ENCODE results near the gene TCF23. TPM values are rescaled to one million over a fixed set of nuclear protein-coding genes. Genes with fewer than 3 reads are reported as not detected.

TCF23 gene
- total and polyA plus RNA-seq, 2 experiments from 2014 or later, result 0.03 to 0.07 TPM

DNA sequence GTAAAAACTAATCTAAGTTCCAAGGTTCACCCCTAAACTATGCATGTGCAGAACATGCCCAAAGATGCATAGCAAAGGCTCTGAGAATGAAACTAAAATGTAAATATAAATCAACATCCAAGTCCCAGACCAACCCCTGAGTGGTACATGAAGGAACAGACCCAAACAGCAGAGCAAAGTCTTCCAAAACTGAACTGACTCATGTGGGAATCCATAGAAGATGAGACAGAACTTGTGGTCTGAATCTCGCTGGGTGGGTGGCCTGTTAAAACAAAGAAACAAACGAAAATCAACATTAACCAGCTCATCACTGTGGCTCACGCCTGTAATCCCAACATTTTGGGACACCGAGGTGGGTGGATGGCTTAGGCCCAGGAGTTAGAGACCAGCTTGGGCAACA, 33.5 kb downstream of the TCF23 start (continued):
- TF ChIP-seq, protein P1, sequence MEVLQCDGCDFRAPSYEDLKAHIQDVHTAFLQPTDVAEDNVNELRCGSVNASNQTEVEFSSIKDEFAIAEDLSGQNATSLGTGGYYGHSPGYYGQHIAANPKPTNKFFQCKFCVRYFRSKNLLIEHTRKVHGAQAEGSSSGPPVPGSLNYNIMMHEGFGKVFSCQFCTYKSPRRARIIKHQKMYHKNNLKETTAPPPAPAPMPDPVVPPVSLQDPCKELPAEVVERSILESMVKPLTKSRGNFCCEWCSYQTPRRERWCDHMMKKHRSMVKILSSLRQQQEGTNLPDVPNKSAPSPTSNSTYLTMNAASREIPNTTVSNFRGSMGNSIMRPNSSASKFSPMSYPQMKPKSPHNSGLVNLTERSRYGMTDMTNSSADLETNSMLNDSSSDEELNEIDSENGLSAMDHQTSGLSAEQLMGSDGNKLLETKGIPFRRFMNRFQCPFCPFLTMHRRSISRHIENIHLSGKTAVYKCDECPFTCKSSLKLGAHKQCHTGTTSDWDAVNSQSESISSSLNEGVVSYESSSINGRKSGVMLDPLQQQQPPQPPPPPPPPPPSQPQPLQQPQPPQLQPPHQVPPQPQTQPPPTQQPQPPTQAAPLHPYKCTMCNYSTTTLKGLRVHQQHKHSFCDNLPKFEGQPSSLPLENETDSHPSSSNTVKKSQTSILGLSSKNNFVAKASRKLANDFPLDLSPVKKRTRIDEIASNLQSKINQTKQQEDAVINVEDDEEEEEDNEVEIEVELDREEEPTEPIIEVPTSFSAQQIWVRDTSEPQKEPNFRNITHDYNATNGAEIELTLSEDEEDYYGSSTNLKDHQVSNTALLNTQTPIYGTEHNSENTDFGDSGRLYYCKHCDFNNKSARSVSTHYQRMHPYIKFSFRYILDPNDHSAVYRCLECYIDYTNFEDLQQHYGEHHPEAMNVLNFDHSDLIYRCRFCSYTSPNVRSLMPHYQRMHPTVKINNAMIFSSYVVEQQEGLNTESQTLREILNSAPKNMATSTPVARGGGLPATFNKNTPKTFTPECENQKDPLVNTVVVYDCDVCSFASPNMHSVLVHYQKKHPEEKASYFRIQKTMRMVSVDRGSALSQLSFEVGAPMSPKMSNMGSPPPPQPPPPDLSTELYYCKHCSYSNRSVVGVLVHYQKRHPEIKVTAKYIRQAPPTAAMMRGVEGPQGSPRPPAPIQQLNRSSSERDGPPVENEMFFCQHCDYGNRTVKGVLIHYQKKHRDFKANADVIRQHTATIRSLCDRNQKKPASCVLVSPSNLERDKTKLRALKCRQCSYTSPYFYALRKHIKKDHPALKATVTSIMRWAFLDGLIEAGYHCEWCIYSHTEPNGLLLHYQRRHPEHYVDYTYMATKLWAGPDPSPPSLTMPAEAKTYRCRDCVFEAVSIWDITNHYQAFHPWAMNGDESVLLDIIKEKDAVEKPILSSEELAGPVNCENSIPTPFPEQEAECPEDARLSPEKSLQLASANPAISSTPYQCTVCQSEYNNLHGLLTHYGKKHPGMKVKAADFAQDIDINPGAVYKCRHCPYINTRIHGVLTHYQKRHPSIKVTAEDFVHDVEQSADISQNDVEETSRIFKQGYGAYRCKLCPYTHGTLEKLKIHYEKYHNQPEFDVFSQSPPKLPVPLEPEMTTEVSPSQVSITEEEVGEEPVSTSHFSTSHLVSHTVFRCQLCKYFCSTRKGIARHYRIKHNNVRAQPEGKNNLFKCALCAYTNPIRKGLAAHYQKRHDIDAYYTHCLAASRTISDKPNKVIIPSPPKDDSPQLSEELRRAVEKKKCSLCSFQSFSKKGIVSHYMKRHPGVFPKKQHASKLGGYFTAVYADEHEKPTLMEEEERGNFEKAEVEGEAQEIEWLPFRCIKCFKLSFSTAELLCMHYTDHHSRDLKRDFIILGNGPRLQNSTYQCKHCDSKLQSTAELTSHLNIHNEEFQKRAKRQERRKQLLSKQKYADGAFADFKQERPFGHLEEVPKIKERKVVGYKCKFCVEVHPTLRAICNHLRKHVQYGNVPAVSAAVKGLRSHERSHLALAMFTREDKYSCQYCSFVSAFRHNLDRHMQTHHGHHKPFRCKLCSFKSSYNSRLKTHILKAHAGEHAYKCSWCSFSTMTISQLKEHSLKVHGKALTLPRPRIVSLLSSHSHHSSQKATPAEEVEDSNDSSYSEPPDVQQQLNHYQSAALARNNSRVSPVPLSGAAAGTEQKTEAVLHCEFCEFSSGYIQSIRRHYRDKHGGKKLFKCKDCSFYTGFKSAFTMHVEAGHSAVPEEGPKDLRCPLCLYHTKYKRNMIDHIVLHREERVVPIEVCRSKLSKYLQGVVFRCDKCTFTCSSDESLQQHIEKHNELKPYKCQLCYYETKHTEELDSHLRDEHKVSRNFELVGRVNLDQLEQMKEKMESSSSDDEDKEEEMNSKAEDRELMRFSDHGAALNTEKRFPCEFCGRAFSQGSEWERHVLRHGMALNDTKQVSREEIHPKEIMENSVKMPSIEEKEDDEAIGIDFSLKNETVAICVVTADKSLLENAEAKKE (CRISPR knock-in tag; IDR thresholded peaks at IDR 0.05), result no peak
- TF ChIP-seq CTCF (conservative IDR thresholded peaks at IDR 0.05; ENCODE audit: low read depth in 2 of 2) (no peak), STAT1 (IDR thresholded peaks at IDR 0.05; ENCODE audit: unreplicated experiment) (no peak)

- Mint-ChIP-seq H3K27ac (no peak overlapping the region), H3K4me1 (no peaks in the 10 kb centered on the region), H3K27me3 (ENCODE audit: insufficient read depth, low read depth, poor library complexity) (peaks cover 2% of the 10 kb centered on the region), H3K4me3 (no peak overlapping the region), H3K36me3 (ENCODE audit: low read depth) (no peaks in the 10 kb centered on the region), H3K9me3 (no peaks in the 10 kb centered on the region)
- DNase-seq (ENCODE audit: low spot score), result no peak
- no peaks in the 10 kb centered on the region for H3K4me1 ChIP-seq (ENCODE audit: insufficient read depth)
- no peaks in the 10 kb centered on the region for H3F3A ChIP-seq (replicated peaks; ENCODE audit: low read depth)
- H3K4me3 ChIP-seq, result no peak overlapping the region
- no peaks in the 10 kb centered on the region for H3K9me2 ChIP-seq (ENCODE audit: insufficient read depth)
- H3K36me3 ChIP-seq (ENCODE audit: insufficient read depth), result no peaks in the 10 kb centered on the region
- no peak overlapping the region for H3K4me2 ChIP-seq
- no peak overlapping the region for H3K27ac ChIP-seq (ENCODE audit: low read depth)
- no peak overlapping the region for H2AFZ ChIP-seq
- no peaks in the 10 kb centered on the region for H3K79me2 ChIP-seq (replicated peaks; ENCODE audit: insufficient read depth)
- no peaks in the 10 kb centered on the region for H4K20me1 ChIP-seq (replicated peaks; ENCODE audit: insufficient read depth)
- no peak for ATAC-seq
- H3K27me3 ChIP-seq (ENCODE audit: insufficient read depth), result no peaks in the 10 kb centered on the region
- TF ChIP-seq ZNF114 (CRISPR knock-in tag; IDR thresholded peaks at IDR 0.05), result no peak
- no peak for TF ChIP-seq POLR2AphosphoS5 (IDR thresholded peaks at IDR 0.05; ENCODE audit: low read depth)
- no peak for TF ChIP-seq REST (IDR thresholded peaks at IDR 0.05; ENCODE audit: unreplicated experiment)
- TF ChIP-seq EZH2 (IDR thresholded peaks at IDR 0.05; ENCODE audit: low read depth, unreplicated experiment), result no peak
- no peak for TF ChIP-seq STAT1 (IDR thresholded peaks at IDR 0.05; ENCODE audit: unreplicated experiment)
- TF ChIP-seq JUNB (IDR thresholded peaks at IDR 0.05; ENCODE audit: unreplicated experiment), result no peak
- TF ChIP-seq ETS1 (IDR thresholded peaks at IDR 0.05), result no peak
- TF ChIP-seq CTCF (conservative IDR thresholded peaks at IDR 0.05; ENCODE audit: low read depth in 2 of 2), result no peak
- no peak for TF ChIP-seq CREB1 (CRISPR knock-in tag; IDR thresholded peaks at IDR 0.05; ENCODE audit: low read depth)
These were observed 35.3 kb downstream of the TCF23 start for GRCh38 chr2:27184115-27184514.
